SU-DHL-6 (cell line): ENCODE results near the gene CASK.
"Not testable (repeated sequence)": the region's sequence is repeated elsewhere in the genome, so short reads cannot be mapped to it uniquely, and the experiment has no call there.

Experiments
- CTCF ChIP-seq: fragments of 200-600 bp; sonication (generic); IDR thresholded peaks from one replicate; pipeline ENCODE4 v1.5.1; 2017; ENCODE audit warnings: antibody characterized with exemption, mild to moderate bottlenecking, low read length, moderate library complexity; ENCODE audit not compliant: insufficient read depth, poor library complexity, severe bottlenecking
- EZH2phosphoT487 ChIP-seq: fragments of 200-600 bp; sonication (generic), shearing (Covaris generic); conservative IDR thresholded peaks from 2 replicates; pipeline ENCODE4 v1.6.1; 2018; ENCODE audit warnings: mild to moderate bottlenecking, antibody characterized with exemption, low read length, moderate library complexity, mixed read lengths

- TF ChIP-seq CTCF, EZH2phosphoT487: not testable (repeated sequence)
Measured at GRCh38 chrX:41676361-41676760, 247.0 kb downstream of the CASK start.
